Mucosa of descending colon (tissue), 3 donors: ENCODE data around the gene SETDB2. TPM values are rescaled to one million over a fixed set of nuclear protein-coding genes. Genes with fewer than 3 reads are reported as not detected.

Source experiments
- ATAC-seq: fragments of 200-7000 bp; cut with Tn5 transposase; one replicate; pipeline ENCODE4 v1.9.1; 2020; ENCODE audit warnings: mild to moderate bottlenecking, moderate library complexity
- DNase-seq, 3 donors: peaks; one replicate each; pipeline ENCODE4 v3.0.0-alpha.2; 2020
- H3K36me3 ChIP-seq: fragments of 200-600 bp; one replicate; pipeline ENCODE4 v1.8.0; 2021; ENCODE audit warnings: low read depth, mild to moderate bottlenecking
- H3K4me1 ChIP-seq: fragments of 200-600 bp; one replicate; pipeline ENCODE4 v1.8.0; 2021; ENCODE audit warnings: low read depth, mild to moderate bottlenecking
- H3K4me3 ChIP-seq: fragments of 200-600 bp; one replicate; pipeline ENCODE4 v1.8.0; 2021; ENCODE audit warnings: mild to moderate bottlenecking
- H3K9me3 ChIP-seq: fragments of 200-600 bp; one replicate; pipeline ENCODE4 v1.8.0; 2021; ENCODE audit warnings: mild to moderate bottlenecking
- CTCF ChIP-seq: fragments of 200-600 bp; IDR thresholded peaks from one replicate; pipeline ENCODE4 v1.8.0; 2022; ENCODE audit warnings: antibody characterized with exemption, mild to moderate bottlenecking
- intact Hi-C, 2 donors: fragments of 100-400 bp; cut with DNase I in 1 of 2; cut with micrococcal nuclease in 1 of 2; formaldehyde crosslinking; loops; one replicate each; pipeline versions ENCODE4 v1.11.0 to v1.11.1; 2022; cut with DNase I, micrococcal nuclease
- total RNA-seq, 3 donors: library from RNA; stranded (reverse); fragmentation: NEBNext Ultra II Directional in 2 of 3; extraction: Animal tissue kit (Norgen Biotek cat#: 25700) in 2 of 3; gene quantifications; one replicate each; pipeline versions ENCODE4 v1.2.1 to v1.2.4, GENCODE V29; 2021 to 2023
- donor health status: DM: no; HTN: no; CAD: no; lungs with moderate emphysema.
- donor health status: DM: no; HTN: no; CAD: no.
- donor health status: DM: no; HTN: yes; CAD: no.

Gene SETDB2
- total RNA-seq, 3 donors from 2014 or later: 10.6 to 13.7 (median 11.7) TPM

DNA sequence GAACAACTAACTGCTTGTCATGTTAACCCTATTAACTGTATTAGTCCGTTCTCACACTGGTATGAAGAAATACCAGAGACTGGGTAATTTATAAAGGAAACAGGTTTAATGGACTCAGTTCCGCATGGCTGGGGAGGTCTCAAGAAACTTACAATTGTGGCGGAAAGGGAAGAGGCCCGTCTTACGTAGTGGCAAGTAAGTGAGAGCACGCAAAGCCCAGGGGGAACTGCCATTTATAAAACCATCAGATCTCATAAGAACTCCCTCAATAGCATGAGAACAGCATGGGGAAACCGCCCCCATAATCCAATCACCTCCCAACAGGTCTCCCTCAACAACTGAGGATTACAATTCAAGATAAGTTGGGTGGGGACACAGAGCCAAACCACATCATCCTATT, 86.4 kb downstream of the SETDB2 start:
- TF ChIP-seq CTCF: no peak
- Histone ChIP-seq H3K4me3 (no peak overlapping the region), H3K9me3 (no peaks in the 10 kb centered on the region), H3K4me1 (no peaks in the 10 kb centered on the region), H3K36me3 (no peaks in the 10 kb centered on the region)
- intact Hi-C loops: no loop called here
- DNase-seq: peak in 1 of 3 donors; percentile 9
- peak; percentile 38 for ATAC-seq

DNA sequence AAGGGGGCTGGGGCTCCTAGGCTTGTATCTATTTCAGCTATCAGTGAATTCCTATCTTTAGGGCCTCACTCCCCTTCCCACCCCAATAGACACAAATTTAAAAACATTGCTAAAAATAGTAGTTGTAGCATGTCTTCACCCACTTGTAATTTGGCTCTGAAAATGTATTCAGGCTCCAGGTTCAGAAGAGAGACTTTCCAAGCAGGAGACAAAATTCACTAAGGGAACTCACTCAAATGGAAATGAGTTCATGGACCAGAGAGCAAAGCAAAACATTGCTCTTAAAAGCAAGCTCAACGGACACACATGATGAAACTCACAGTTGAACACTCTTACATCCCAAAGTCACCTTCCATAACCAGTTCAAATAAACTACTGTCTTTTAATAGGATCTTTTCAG, 88.5 kb downstream of the SETDB2 start:
- intact Hi-C loops: no loop called here
- DNase-seq (no peak), ATAC-seq (no peak)
- Histone ChIP-seq H3K4me3 (no peak overlapping the region), H3K4me1 (no peaks in the 10 kb centered on the region), H3K9me3 (no peaks in the 10 kb centered on the region), H3K36me3 (no peaks in the 10 kb centered on the region)
- TF ChIP-seq CTCF: no peak

DNA sequence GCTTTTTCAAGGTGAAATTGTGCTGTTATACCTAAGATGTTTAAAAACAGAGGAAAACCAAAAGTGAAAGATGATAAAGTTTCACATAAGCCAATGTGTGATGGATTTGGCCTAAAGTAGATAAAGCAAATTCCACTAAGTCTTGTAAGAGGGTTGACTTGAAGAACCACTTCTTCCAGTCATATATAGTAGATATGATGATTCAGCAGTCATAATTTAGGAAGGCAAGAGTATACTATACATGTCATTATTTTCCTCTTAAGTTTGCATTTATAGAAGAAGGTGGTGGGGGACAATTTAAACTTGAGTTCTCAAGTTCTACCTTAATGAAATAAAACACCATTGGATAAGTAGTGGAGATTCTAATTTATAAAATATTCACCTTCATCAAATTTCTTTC, 88.9 kb downstream of the SETDB2 start:
- no peak for TF ChIP-seq CTCF
- Histone ChIP-seq H3K9me3 (no peaks in the 10 kb centered on the region), H3K4me3 (no peak overlapping the region), H3K36me3 (no peaks in the 10 kb centered on the region), H3K4me1 (no peaks in the 10 kb centered on the region)
- DNase-seq: no peak
- no peak for ATAC-seq
- intact Hi-C loops: no loop called here

GRCh38 chr13:49533591-49534269, 89.7 kb downstream of the SETDB2 start:
- no peaks in the 10 kb centered on the region for H3K4me1 ChIP-seq
- no peak overlapping the region for H3K4me3 ChIP-seq
- no peak for TF ChIP-seq CTCF
- intact Hi-C loops: no loop called here
- ATAC-seq (no peak), DNase-seq (no peak)
- H3K9me3 ChIP-seq: no peaks in the 10 kb centered on the region
- no peaks in the 10 kb centered on the region for H3K36me3 ChIP-seq

DNA sequence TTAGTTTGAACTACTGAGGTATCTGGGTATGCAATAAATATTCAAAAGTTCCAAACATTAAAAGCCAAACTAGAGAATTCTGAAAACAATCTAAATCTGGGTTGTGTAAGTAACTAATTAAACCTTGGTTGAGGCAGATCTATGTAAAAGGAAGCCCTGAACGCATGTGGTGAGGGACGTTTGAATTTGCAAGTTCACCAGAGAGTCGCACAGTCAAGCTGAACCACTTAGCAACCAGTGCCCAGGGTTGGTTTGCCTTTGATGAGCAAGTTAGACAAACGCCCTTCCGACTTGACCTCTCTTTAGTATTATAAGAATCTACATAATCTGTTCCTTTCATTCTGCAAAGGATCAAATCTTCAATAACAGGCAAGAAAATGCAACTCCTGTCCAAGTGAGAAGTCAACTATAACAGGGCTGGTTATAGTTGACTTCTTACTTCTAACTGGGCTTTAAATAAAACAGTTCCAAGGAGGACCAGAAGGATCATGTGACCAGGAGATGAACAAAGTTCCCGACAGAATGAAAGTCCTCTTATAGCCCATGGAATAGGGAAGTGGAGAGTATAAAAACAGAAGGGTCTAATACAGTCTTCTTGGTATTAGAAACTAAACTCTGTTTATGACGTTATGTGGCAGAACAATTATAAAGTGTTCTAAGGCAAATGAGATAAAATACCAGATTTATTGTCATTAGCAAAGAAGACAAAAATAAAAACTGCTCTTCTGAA, 92.2 kb downstream of the SETDB2 start:
- H3K9me3 ChIP-seq: no peaks in the 10 kb centered on the region
- no peak overlapping the region for H3K4me3 ChIP-seq
- DNase-seq: no peak
- H3K4me1 ChIP-seq: no peaks in the 10 kb centered on the region
- ATAC-seq: no peak
- intact Hi-C loops: no loop called here
- no peak for TF ChIP-seq CTCF
- no peaks in the 10 kb centered on the region for H3K36me3 ChIP-seq
